ENCODE measurements around the gene RFTN1.

- TF ChIP-seq CTCF (IDR thresholded peaks at IDR 0.05; ENCODE audit: control extremely low read depth in 1 of 3, insufficient read depth in 1 of 3, low read depth in 1 of 3, low read length in 3 of 3), result no peak
- TF ChIP-seq EP300 (IDR thresholded peaks at IDR 0.05; ENCODE audit: borderline replicate concordance in 1 of 2, low read depth in 2 of 2, low read length in 2 of 2), result no peak
- no peak for TF ChIP-seq BCL11A (IDR thresholded peaks at IDR 0.05; ENCODE audit: low read depth in 2 of 2, low read length in 2 of 2)
- no peak for TF ChIP-seq HDAC2 (IDR thresholded peaks at IDR 0.05; ENCODE audit: borderline replicate concordance in 1 of 2, low read depth in 2 of 2, low read length in 2 of 2)
- TF ChIP-seq GABPA (IDR thresholded peaks at IDR 0.05; ENCODE audit: borderline replicate concordance, insufficient read depth, low read length), result no peak
- no peak for TF ChIP-seq POLR2AphosphoS5 (IDR thresholded peaks at IDR 0.05; ENCODE audit: low read depth, low read length)
- TF ChIP-seq RFX5 (IDR thresholded peaks at IDR 0.05; ENCODE audit: borderline replicate concordance, low read depth, low read length), result no peak
These were observed 199.4 kb downstream of the RFTN1 start for GRCh38 chr3:16313886-16314645.

Measured in H1 (cell line).